PFSK-1 (cell line): ENCODE results near the gene RPRD2.

ENCODE experiments used
- SIN3A ChIP-seq: IDR thresholded peaks from 2 replicates; pipeline ENCODE4 v1.6.1; 2012; ENCODE audit warnings: mild to moderate bottlenecking, low read length, moderate library complexity, borderline replicate concordance; ENCODE audit not compliant: insufficient read depth
- TAF1 ChIP-seq: IDR thresholded peaks from 2 replicates; pipeline ENCODE4 v1.6.1; 2012; ENCODE audit warnings: low read length, control low read depth, borderline replicate concordance; ENCODE audit not compliant: insufficient read depth
- TF ChIP-seq, protein P1 (sequence below), 2 experiments: IDR thresholded peaks; 2 replicates each; pipeline versions ENCODE4 v1.6.1 to v1.8.0; 2011 to 2012; ENCODE audit warnings: low read depth in 2 of 2, low read length in 2 of 2, control low read depth in 1 of 2, inconsistent platforms in 1 of 2, mild to moderate bottlenecking in 1 of 2, moderate library complexity in 1 of 2; ENCODE audit not compliant: insufficient read depth in 1 of 2

DNA sequence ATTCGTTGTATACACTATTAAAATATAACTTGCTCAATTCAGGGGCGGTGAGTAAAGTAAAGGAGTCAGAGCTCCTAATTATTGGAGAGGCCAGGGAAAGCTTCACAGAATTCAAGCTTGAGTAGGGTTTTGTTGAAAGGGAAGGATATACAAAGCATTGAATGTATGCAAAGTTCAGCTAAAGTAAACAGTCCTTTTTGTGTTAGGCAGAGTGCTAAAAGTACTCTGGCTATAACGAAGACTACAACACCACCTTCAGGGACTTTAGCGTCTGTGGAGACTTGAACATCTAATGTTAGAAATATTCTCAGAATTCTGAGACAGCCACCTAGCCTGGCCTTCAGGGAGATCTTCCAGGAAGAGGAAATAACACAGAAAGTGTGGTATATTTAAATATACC is 152.7 kb downstream of the RPRD2 start:
- no peak for TF ChIP-seq TAF1
- TF ChIP-seq SIN3A = no peak
- TF ChIP-seq, protein P1, sequence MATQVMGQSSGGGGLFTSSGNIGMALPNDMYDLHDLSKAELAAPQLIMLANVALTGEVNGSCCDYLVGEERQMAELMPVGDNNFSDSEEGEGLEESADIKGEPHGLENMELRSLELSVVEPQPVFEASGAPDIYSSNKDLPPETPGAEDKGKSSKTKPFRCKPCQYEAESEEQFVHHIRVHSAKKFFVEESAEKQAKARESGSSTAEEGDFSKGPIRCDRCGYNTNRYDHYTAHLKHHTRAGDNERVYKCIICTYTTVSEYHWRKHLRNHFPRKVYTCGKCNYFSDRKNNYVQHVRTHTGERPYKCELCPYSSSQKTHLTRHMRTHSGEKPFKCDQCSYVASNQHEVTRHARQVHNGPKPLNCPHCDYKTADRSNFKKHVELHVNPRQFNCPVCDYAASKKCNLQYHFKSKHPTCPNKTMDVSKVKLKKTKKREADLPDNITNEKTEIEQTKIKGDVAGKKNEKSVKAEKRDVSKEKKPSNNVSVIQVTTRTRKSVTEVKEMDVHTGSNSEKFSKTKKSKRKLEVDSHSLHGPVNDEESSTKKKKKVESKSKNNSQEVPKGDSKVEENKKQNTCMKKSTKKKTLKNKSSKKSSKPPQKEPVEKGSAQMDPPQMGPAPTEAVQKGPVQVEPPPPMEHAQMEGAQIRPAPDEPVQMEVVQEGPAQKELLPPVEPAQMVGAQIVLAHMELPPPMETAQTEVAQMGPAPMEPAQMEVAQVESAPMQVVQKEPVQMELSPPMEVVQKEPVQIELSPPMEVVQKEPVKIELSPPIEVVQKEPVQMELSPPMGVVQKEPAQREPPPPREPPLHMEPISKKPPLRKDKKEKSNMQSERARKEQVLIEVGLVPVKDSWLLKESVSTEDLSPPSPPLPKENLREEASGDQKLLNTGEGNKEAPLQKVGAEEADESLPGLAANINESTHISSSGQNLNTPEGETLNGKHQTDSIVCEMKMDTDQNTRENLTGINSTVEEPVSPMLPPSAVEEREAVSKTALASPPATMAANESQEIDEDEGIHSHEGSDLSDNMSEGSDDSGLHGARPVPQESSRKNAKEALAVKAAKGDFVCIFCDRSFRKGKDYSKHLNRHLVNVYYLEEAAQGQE (IDR thresholded peaks at IDR 0.05; ENCODE audit: insufficient read depth in 1 of 2, low read depth in 2 of 2, low read length in 2 of 2) = no peak
